Tibial nerve (tissue), 4 donors: Measurements from ENCODE around the gene BCL2L14. TPM values are rescaled to one million over a fixed set of nuclear protein-coding genes. Genes with fewer than 3 reads are reported as not detected.
"Not testable (repeated sequence)": the region's sequence is repeated elsewhere in the genome, so short reads cannot be mapped to it uniquely, and the experiment has no call there.

Source experiments
- DNase-seq, 2 donors: peaks; one replicate each; pipeline ENCODE4 v3.0.0-alpha.2; 2019; ENCODE audit warnings: low spot score in 2 of 2
- H3K27ac ChIP-seq, 4 donors: fragments of 200-600 bp; sonication (generic) in 3 of 4; one replicate each; pipeline ENCODE4 v1.5.1; 2017 to 2019; ENCODE audit warnings: mild to moderate bottlenecking in 1 of 4
- H3K27me3 ChIP-seq, 2 donors: fragments of 200-600 bp; sonication (generic) in 1 of 2; one replicate each; pipeline versions ENCODE4 v1.5.1 to v1.6.0; 2017 to 2019
- H3K36me3 ChIP-seq, 3 donors: fragments of 200-600 bp; sonication (generic); one replicate each; pipeline ENCODE4 v1.5.1; 2018 to 2019
- H3K4me1 ChIP-seq, 4 donors: fragments of 200-600 bp; sonication (generic) in 3 of 4; one replicate each; pipeline ENCODE4 v1.5.1; 2017 to 2019
- H3K4me3 ChIP-seq, 4 donors: fragments of 200-600 bp; sonication (generic) in 3 of 4; one replicate each; pipeline ENCODE4 v1.5.1; 2017 to 2019; ENCODE audit warnings: mild to moderate bottlenecking in 1 of 4, moderate library complexity in 1 of 4
- H3K9me3 ChIP-seq, 4 donors: fragments of 200-600 bp; sonication (generic) in 3 of 4; one replicate each; pipeline ENCODE4 v1.5.1; 2017 to 2019
- EP300 ChIP-seq, 2 donors: sonication (generic); formaldehyde crosslinking; IDR thresholded peaks; one replicate each; pipeline ENCODE4 v1.6.1; 2017; ENCODE audit warnings: antibody characterized with exemption in 2 of 2, mild to moderate bottlenecking in 1 of 2
- POLR2A ChIP-seq, 2 donors: fragments of 450-650 bp; IDR thresholded peaks; one replicate each; pipeline ENCODE4 v1.6.1; 2017; ENCODE audit warnings: antibody characterized with exemption in 2 of 2, mild to moderate bottlenecking in 2 of 2, moderate library complexity in 2 of 2
- WGBS, 2 donors: methylation state at CpG; one replicate each; pipeline ENCODE4 v1.1.5; 2018; 5-methylcytosine and 5-hydroxymethylcytosine counted together
- total RNA-seq, 4 donors: library from RNA; depleted of rRNA; stranded (reverse); fragments of >200 nt; gene quantifications; one replicate each; pipeline ENCODE4 v1.1.0, GENCODE V29; 2016
- TF ChIP-seq, protein P1 (sequence below), 5 experiments: fragments of 200-600 bp in 3 of 5; fragments of 450-650 bp in 2 of 5; sonication (generic) in 3 of 5; IDR thresholded peaks; one replicate each; pipeline ENCODE4 v1.5.1; 2016 to 2019; ENCODE audit warnings: antibody characterized with exemption in 5 of 5, mild to moderate bottlenecking in 3 of 5, moderate library complexity in 2 of 5

The BCL2L14 gene
- total RNA-seq, 4 donors from 2014 or later = not detected

DNA sequence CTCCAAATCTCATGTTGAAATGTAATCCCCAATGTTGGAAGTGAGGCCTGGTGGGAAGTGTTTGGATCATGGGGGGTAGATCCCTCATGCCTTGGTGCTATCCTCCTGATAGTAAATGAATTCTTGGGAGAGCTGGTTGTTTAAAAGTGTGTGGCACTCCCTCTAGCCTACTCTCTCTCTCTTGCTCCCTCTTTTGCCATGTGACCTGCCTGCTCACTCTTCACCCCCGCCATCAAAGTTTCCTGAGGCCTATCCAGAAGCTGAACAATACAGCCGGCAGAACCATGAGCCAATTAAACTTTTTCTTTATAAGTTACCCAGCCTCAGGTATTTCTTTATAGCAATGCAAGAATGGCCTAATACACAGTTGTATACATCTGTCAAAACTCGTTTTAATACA is 62.5 kb downstream of the BCL2L14 start:
- no peaks in the 10 kb centered on the region for H3K27me3 ChIP-seq
- no peak overlapping the region for H3K27ac ChIP-seq
- no peak for DNase-seq
- no peak overlapping the region for H3K4me3 ChIP-seq
- peaks cover 0 to 54% (median 0%) of the 10 kb centered on the region in 3 donors for H3K36me3 ChIP-seq
- no peaks in the 10 kb centered on the region for H3K4me1 ChIP-seq
- TF ChIP-seq EP300 (IDR thresholded peaks at IDR 0.05) (no peak), POLR2A (IDR thresholded peaks at IDR 0.05) (no peak)
- TF ChIP-seq, protein P1, sequence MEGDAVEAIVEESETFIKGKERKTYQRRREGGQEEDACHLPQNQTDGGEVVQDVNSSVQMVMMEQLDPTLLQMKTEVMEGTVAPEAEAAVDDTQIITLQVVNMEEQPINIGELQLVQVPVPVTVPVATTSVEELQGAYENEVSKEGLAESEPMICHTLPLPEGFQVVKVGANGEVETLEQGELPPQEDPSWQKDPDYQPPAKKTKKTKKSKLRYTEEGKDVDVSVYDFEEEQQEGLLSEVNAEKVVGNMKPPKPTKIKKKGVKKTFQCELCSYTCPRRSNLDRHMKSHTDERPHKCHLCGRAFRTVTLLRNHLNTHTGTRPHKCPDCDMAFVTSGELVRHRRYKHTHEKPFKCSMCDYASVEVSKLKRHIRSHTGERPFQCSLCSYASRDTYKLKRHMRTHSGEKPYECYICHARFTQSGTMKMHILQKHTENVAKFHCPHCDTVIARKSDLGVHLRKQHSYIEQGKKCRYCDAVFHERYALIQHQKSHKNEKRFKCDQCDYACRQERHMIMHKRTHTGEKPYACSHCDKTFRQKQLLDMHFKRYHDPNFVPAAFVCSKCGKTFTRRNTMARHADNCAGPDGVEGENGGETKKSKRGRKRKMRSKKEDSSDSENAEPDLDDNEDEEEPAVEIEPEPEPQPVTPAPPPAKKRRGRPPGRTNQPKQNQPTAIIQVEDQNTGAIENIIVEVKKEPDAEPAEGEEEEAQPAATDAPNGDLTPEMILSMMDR (IDR thresholded peaks at IDR 0.05) = no peak
- H3K9me3 ChIP-seq = no peaks in the 10 kb centered on the region
- WGBS, 2 donors = 81% methylated on average over 3 of the region's 3 CpGs

DNA sequence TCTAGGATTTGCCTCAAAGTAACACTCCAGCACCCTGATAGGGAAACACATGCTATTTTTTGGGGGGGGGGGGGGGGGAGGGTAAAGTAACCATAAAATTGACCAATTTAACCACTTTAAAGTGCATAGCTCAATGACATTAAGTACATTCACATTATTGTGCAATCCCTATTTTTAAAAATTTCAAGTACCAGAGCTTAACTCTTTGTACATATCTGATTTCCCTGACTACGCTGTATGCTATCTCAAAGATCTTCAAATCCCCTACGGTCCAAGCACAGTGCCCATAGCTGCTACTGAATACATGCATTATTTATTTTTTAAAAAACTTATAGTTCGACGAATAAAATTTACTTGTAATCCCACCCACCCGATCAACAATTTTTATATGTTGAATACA is 63.0 kb downstream of the BCL2L14 start:
- H3K36me3 ChIP-seq = peaks cover 0 to 54% (median 0%) of the 10 kb centered on the region in 3 donors
- DNase-seq = no peak
- H3K9me3 ChIP-seq = no peaks in the 10 kb centered on the region

DNA sequence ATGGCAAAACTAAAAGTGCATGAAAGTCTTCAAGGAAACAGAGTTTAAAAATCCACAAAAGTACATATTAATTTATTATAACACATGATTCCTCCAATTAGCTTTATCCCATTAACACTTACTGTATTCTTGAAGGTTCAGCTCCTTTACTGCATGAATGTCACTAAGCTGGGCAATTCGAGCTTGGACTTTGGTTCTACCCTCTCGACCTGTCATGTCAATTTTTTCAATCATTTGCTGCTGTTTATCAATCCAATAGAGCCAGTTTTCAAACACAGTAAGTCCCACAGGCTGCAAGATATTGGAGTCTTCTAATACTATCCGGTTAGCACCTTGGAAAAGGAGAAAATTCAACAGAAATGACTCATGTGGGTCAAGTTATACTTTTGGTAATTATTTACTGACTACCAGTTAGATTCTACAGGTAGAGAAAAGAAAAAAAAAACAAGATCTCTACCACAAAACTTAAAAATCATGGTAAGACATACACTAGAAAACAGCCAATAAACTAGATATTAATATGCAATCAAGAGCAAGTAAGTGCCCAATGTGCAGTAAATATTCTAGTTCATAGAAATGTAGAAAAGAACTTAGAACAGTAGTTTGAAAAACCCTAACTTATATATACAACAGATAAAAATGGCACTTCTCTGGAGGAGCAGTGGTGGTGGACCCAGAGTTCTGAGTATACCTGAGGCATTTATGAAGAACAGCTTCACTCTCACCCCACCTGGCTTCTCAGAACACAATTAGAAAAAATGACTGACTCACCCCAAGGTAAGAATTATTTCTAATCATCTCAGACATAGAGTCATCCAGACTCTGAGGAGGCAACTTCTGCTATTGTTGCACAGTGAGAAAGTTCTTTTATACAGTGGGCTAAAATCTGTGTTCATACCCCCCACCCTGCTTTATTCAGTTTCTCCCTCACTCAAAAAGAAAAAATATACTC is 67.7 kb downstream of the BCL2L14 start:
- Histone ChIP-seq H3K9me3 (no peaks in the 10 kb centered on the region), H3K27ac (no peak overlapping the region), H3K27me3 (no peaks in the 10 kb centered on the region), H3K36me3 (peaks cover 0 to 36% (median 0%) of the 10 kb centered on the region in 3 donors), H3K4me1 (no peaks in the 10 kb centered on the region), H3K4me3 (no peak overlapping the region)
- DNase-seq = no peak
- 92 to 94% methylated on average over 3 of the region's 3 CpGs for WGBS, 2 donors
- TF ChIP-seq, protein P1 (IDR thresholded peaks at IDR 0.05) = no peak
- no peak for TF ChIP-seq POLR2A (IDR thresholded peaks at IDR 0.05)
- no peak for TF ChIP-seq EP300 (IDR thresholded peaks at IDR 0.05)

More for the DNA sequence above, 63.0 kb downstream of the BCL2L14 start:
- no peaks in the 10 kb centered on the region for H3K27me3 ChIP-seq
- no peak overlapping the region for H3K27ac ChIP-seq
- no peak overlapping the region for H3K4me3 ChIP-seq
- TF ChIP-seq POLR2A (IDR thresholded peaks at IDR 0.05) (no peak), EP300 (IDR thresholded peaks at IDR 0.05) (no peak)
- TF ChIP-seq, protein P1 (IDR thresholded peaks at IDR 0.05) = no peak
- H3K4me1 ChIP-seq = no peaks in the 10 kb centered on the region
- WGBS, 2 donors = 94 to 95% methylated on average over 5 of the region's 5 CpGs

DNA sequence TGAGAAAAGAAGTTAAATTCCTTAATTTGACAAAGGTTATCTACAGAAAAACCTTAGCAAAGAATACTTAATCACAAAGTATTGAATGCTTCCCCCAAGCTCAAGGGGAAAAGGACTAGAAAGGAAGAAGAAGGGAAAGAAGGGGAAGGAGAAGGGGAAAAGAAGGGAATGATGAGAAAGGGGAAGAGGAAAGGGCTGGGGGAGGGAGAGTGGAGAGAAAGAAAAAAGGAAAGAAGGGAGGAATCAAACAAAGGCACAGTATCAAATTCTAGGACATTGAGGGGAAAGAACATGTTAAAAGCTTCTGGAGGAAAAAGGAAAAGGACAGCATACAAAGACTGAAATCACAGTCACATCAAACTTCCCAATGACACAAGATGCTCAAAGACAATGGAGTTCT is 70.3 kb downstream of the BCL2L14 start:
- Histone ChIP-seq H3K27me3 (no peaks in the 10 kb centered on the region), H3K36me3 (peaks cover 0 to 36% (median 0%) of the 10 kb centered on the region in 3 donors), H3K27ac (no peak overlapping the region), H3K4me1 (no peaks in the 10 kb centered on the region), H3K9me3 (no peaks in the 10 kb centered on the region), H3K4me3 (no peak overlapping the region)
- TF ChIP-seq POLR2A (IDR thresholded peaks at IDR 0.05) (no peak), EP300 (IDR thresholded peaks at IDR 0.05) (no peak)
- TF ChIP-seq, protein P1 (IDR thresholded peaks at IDR 0.05) = no peak
- no peak for DNase-seq

DNA sequence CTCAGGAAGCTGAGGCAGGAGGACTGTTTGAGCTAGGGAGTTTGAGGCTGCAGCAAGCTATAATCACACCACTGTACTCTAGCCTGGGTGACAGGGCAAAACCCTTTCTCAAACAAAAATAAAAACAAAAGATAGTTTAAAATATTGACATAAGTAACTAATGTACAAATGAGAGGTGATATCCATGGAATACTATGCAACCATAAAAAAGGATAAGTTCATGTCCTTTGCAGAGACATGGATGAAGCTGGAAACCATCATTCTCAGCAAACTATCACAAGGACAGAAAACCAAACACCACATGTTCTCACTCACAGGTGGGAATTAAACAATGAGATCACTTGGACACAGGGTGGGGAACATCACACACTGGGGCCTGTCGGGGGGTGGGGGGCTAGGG is 73.8 kb downstream of the BCL2L14 start:
- not testable (repeated sequence) for H3K4me1 ChIP-seq, H3K9me3 ChIP-seq, DNase-seq, H3K27ac ChIP-seq, H3K4me3 ChIP-seq, H3K27me3 ChIP-seq
- WGBS, 2 donors = 6 to 43% methylated on average over 1 of the region's 1 CpG
- peaks cover 0 to 47% (median 0%) of the 10 kb centered on the region in 3 donors for H3K36me3 ChIP-seq
